Stimulated activated CD8-positive, alpha-beta memory T cell treated with anti-CD3 and anti-CD28 coated beads, Interleukin-7, amount 100 ng/mL, for 1 hour (primary cell): Measurements from ENCODE around the gene FRMPD1.

ENCODE experiments used
- DNase-seq, 2 donors: peaks; one replicate each; pipeline ENCODE4 v3.0.0-alpha.2; 2020; ENCODE audit warnings: low read depth in 2 of 2

FRMPD1 gene

DNA sequence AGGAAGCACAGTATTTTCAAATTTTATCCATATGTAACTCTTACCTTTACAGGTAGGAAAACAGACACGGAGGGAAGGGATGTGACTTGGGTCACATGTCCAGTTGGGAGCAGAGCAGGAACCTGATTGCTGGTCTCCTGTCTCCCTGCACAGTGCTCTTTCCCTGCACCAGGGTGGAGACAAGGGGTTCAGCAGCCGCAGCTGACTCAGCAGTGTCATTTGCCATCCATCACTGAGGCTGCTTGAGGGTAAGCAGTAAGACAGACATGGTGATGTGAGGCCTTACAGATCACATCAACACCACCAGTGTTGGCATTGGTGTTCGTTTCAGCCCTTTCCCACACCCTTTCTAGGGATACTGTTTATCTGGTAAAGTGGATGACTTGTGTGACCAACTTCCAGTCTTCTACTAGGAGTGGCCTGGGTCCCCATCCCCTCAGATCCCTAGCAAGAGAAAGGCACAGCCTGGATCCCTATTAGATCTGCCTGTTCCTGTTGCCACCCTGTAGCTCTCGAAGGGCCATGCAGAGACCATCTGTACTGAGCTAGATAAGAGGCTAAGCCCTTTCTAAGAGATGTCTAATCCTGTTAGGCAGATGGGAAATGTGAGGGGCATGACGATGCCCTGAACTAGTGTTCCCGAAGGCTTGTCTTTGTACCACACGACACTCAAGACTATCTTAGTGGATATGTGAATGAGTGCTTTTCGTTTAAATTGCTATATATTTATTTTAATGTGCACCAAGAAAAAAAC is 29.1 kb downstream of the FRMPD1 start:
- no peak for DNase-seq

DNA sequence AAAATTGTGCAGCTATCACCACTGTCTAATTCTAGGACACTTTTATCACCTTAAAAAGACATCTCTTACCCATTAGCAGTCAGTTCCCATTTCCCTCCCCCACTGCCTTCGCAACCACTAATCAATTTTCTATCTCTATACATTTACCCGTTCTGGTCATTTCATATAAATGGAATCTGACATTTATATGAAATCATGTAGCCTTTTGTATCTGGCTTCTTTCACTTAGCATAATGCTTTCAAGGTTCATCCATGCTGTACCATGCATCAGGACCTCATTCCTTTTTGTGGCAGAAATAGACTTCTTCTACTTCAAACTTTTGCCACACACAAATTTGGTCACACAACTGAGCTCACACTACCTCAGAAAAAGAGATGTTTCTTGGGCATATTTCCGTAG is 32.2 kb downstream of the FRMPD1 start:
- no peak for DNase-seq

DNA sequence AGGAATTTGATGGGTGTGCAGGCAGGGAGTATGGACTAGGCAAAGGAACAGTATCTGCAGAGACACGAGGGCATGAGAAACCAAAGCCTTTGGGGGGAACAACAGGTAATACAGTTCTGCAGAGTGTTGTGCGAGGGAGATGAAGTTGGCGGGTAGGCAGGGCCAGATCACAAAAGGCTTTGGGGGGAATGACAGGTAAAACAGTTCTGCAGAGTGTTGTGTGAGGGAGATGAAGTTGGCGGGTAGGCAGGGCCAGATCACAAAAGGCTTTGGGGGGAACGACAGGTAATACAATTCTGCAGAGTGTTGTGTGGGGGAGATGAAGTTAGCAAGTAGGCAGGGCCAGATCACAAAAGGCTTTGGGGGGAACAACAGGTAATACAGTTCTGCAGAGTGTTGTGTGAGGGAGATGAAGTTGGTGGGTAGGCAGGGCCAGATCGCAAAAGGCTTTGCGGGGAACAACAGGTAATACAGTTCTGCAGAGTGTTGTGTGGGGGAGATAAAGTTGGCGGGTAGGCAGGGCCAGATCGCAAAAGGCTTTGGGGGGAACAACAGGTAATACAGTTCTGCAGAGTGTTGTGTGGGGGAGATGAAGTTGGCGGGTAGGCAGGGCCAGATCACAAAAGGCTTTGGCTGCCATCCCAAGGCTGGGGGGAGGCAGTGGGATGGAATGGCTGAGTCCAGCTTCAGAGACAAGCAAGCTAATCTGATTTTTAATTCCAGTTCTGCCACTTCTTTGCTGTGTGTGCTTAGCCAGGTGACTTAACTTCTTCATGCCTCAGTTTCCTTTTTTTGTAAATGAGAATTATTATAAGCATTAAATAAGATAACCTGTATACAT is 33.0 kb downstream of the FRMPD1 start:
- no peak for DNase-seq

DNA sequence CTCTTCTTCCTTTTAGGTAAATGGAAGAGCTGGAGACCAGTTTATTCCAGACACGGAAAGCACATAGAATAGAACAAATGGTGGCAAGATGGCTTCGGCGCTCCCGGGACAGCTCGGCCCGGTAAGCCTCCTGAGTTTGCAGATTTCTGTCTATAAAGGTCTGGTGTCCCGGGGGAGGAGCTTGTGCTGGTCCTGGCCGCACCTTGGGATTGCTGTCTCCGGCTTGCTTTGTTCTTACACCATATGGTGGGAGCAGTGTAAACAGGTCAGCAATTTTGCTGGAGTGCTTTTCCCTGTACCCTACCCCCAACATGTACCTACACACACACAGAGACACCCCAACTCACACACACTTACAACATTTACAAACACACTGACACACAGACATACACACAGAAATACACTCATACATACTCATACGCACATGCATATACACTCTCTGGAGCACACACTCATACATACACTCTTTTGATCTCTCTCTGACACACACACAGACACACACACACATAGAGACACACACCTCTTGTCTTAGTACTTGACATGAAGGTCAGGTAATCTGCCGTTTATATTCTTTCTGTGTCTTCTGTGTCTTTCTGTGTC is 42.0 kb downstream of the FRMPD1 start:
- no peak for DNase-seq

DNA sequence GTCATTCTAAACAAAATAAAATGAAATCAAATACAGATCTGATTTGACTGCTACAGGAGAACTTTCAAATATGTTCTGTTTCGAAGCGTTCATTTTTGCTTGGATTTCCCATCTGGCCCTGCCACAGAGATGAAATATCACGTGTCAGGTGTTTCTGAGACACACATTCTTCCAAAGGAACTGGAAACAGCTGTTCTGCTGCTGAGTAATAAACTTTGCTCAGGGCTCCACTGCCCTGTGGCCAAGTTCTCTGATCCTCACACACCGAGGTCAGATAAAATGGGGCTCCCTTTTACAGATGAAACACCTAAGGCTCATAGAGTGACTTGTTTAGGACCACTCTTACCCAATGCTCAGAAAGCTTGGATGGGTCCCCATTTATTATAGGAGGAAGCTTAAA is 42.5 kb downstream of the FRMPD1 start:
- DNase-seq = no peak

DNA sequence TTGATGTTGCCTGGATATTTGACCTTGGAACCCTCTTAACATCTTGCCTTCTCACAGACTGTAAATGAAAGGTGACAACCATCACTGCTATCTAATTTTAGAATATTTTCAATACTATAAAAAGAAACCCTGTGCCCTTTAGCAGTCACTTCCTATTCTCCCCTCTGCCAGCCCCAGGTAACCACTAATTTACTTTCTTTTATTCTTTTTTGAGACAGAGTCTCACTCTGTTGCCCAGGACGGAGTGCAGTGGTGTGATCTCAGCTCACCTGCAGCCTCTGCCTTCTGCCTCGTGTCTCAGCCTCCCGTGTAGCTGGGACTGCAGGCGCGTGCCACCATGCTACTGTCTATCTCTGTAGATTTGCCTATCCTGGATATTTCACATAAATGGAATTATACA is 43.6 kb downstream of the FRMPD1 start:
- DNase-seq = no peak

DNA sequence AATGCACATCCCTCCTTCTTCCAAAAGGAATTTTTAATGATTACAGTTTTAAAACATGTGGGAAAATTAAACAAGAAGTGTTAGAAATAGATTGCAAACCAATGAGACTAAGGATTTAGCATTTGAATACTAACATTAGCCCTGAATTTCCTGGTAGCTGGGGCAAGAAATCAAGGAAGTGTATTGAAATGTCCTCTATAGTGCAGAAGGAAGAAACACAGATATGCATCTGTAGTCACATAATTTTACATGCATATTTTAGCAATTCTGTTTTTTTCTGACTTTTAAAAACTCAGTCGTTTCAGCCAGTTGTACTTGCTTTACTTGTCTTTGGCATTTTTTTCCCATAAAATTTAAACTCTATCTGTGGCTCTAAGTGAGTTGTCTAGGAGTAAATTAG is 45.8 kb downstream of the FRMPD1 start:
- DNase-seq = no peak

DNA sequence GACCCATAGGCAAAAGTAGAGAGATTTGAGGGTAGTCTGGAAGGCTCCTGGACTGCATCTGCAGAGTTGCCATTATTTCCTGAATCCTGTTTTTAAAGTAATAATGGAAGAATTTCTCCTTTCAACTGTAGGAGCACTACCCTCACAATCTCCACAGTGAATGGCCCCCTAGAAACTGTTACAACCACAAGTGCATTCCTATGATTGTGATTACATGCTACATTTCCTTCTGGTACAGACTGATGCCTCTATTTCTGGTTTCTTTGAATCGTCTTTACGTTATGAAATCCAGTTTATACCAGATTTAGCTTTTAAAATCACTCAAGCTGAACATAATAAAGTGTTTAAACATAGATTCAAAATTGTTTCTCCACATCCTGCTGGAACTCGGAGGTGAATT is 49.4 kb downstream of the FRMPD1 start:
- no peak for DNase-seq

DNA sequence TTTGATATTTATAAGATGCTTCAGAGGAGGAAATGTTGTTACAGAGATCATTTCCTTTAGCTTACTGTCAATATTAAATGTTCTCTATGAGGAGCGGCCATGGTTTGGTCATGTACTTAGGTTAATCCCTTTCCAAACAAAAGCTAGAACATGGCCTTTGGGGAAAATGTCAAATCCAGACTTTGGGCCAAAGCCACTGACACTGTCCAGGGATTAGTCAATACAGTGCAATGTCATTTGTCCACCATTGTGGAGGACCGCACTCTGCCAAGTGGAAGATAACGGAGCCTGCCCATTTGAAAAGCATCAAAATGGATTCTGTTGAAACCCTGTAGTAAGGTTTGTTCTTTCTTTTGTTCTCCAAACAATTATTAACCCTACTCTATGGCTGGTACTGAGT is 50.1 kb downstream of the FRMPD1 start:
- no peak for DNase-seq

DNA sequence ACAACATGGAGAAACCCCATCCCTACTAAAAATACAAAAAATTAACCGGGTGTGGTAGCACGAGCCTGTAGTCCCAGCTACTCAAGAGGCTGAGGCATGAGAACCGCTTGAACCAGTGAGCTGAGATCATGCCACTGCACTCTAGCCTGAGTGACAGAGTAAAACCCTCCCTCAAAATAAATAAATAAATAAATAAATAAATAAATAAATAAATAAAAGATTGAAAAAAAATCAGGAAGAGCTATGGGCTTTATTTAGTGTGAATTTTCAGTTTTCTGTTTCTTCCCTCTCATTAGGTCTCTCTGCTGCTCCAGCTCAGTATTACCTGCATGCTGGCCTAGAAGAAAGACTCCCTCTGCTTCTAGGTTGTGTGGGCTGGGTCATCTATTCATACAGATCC is 55.0 kb downstream of the FRMPD1 start:
- no peak for DNase-seq

DNA sequence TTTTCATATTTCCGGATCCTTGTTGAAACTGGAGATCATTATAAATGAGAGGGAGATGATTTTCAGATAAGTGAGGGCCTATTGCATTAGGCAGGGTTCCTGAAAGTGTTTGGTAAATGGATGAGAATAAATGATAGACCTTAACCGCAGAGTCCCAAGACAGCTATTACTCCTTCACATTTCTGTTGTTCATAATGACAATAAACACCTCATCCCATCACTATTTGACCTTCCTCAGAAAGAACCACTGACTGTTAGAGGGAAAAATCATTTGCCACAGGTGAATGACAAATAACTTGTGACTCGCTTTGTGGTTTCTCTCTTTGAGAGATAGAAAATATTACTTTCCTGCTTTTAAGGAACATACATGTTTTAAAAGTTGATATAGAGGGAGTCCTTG is 55.5 kb downstream of the FRMPD1 start:
- no peak for DNase-seq

DNA sequence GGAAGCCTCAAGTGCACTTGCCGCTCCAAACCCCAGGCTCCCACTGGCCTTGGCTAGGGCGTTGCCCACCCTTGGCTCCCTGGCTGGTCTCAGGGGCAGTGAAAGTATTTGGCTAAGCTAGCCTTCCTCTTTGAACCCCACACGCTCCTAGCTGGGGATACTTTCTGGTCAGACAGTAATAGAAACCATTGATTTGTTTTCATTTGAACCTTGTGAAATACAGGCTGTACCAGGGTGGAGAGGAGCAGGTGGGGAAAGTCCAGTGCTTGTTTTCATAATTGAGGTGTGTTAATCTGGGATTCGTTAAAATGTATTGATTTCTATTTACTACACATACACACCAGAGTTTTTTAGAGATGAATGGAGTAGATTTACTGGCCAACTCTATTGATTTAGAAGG is 57.0 kb downstream of the FRMPD1 start:
- DNase-seq = no peak

DNA sequence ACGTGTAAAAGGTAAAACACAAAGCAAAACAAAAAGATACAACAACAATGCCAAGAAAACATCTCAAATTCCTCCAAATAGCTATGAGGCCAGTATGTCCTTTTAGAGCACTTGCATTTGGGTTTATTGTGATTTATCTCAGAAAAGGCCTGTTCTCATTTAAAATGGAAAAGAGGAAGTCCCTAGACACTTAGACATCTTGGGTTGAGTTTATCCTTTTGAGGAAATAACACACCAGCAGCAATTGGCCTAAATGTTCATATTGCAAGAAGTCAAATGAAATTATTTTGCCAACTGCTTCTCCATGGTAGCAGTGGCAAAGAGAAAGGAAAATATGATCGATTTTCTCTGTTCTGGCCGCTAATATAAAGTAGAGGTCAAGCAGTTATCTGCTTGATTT is 59.3 kb downstream of the FRMPD1 start:
- no peak for DNase-seq

DNA sequence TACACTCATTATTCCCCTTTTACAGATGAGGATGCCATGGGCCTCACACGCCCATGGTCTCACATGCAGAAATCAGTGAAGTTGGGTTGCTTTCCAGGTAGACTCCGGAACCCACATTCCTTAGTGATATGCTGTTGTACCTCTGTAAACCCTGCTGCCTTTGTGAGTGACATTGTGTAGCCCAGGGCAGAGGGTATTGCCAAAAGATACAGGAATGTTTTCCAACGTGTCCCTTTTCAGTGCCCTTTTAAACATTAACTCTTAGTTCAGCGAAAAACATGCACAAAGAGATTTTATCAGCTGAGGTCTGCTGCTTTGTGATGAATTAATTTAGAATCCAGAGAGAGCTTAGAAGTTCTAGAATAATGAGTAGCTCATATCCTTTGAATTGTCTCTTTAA is 64.5 kb downstream of the FRMPD1 start:
- DNase-seq = no peak

DNA sequence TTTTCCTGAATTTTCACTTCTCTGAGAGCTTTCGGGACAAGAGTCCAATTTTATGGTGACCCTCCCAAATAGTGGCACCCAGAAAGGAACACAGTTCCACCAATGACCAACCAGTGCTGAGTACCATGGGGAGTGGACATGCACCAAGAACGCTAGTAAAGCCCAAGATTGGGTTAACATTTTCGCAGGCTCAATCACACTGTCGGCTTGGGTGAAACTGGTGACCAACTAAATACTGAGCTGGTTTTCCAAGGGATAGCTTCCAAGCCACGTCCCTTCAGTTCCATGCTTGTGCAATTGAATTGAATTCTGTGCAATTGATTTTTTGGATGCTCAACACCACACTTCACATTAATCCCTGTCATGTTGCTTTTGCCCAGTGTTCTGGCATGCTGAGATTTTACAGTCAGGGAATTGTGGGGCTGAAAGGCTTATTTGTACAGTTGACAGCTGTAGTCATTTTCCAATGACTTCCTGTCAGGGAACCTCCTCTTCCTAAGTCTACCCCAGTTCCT is 65.3 kb downstream of the FRMPD1 start:
- DNase-seq = no peak

DNA sequence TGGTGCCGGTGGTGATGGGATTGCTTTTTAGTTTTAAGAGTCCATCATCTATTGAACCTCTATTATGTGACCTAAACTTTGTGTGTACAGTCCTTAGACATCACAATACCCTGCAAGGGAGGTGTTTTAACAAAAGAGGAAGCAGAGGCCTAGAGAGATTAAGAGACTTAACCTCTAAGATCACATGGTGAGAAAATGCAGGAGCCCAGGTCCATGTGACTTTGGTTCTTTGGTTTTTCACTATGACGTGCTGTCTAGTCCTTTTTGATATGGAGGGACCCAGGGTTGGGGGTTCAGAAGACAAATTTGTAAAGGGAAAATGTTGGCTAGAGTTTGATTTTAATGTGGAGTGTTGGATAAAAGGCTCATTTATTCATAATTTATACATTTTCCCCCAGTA is 68.8 kb downstream of the FRMPD1 start:
- DNase-seq = no peak

DNA sequence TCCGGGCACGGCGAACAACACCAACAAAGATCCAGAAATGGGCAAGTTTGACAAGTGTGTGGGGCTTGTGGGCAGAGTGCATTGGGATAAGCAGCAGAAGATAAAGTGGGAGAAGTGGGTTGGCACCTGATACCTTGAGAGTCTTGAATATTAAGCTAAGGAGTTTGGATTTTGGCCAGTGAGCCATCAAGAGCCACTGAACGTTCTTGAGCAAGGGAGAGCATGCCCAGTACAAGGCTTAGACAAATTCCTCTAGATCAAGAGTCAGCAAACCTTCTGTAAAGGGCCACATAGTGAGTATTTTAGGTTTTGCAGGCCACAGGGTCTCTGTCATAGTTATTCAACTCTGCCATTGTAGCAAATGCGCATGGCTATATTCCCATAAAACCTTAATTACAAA is 76.3 kb downstream of the FRMPD1 start:
- DNase-seq = no peak

DNA sequence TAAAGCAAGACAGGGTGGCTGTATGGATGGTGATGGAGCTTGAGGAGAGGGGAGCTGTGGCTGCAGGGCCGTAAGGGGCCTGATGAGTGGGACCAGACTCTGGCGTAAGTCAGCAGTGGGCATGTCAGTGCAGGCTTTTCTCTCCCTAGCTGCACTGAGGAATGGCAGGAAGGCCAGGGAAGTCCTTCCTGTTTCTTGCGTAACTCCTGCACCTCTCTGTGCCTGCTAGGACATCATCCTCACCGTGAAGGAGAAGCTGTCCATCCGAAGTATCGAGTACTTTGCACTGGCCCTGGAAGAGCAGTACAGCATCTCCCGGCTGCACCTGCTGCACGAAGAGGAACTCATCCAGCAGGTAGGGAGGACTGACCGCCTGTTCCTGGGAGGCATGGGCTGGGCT is 78.7 kb downstream of the FRMPD1 start:
- DNase-seq = no peak

DNA sequence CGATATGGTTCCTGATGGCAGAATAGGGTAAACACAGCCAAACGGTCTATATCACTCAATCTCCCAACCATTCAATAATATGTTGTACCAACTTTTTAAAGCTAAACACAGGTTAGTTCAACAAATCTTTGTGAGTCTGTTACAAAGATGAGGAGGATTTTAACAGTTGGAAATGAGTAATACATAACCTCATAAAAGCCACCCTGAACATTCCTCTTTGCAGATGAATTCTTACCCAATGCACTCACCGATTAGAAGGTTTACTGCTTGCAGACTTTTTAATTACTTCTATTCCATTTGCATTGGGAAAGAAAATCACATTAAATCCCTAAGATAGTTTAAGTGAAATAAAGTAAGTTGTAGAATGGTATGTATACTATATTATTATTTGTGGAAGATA is 79.5 kb downstream of the FRMPD1 start:
- DNase-seq = no peak

DNA sequence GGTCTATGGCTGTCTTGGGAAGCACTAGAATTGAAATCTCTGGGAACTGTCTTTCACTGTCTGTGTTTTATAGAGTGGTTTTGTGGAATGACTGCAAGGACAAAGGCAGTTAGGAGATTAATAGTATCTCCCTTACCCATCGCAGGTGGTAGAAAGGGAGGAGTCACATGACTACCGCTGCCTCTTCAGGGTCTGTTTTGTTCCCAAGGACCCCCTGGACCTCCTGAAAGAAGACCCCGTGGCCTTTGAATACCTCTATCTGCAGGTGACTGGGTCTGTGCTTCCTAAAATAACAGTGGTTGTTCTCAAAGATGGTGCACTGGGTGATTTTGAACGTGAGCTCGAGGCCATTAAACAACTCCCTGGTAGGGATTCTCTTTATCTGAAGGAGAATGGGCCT is 80.1 kb downstream of the FRMPD1 start:
- no peak for DNase-seq

DNA sequence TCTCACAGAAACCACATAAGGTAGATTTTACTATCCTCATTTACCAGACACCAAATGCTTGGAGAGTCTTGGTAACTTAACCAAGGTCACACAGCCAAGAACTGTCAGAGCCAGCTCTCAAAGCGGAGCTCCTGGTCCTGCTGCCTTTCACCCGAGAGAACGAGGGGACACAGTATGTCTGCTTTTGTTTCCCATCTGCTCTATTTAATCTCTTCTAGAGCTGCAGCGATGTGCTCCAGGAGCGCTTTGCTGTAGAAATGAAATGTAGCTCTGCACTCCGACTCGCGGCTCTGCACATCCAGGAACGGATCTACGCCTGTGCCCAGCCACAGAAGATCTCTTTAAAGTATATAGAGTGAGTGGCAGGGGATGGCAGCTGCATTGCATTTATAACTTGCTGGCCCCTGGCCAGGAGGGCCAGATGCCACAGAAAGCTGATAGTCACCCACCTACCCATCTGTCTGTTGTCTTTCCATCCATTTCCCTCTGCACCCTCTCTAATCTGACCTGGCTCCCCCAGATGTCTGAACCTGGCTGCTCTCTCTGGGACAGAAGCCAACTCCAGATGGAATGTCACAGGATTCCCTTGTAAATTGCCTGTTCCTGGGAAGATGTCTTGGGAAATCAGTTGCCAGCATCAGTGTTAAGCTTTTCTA is 81.5 kb downstream of the FRMPD1 start:
- DNase-seq = no peak

DNA sequence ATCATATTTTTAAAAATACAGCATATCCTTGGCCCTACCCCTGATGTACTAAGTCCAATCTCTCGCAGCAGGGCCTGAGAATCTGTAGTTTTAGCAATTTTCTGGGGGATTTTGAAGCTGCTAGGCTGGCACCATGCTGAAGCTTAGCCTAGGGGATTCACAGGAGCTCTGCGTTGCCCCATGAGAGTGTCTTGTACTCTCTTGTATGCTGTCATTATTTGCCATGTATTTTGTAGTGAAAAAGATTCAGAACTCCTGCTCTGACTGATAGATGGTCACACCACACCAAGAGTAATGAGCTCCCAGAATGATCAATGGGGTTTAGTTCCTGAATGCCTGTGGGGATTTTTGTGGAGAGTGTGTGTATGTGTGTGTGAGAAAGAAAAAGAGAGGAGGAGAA is 82.2 kb downstream of the FRMPD1 start:
- DNase-seq = no peak
